A673 (cell line): ENCODE data around the gene ICAM4. TPM values are rescaled to one million over a fixed set of nuclear protein-coding genes. Genes with fewer than 3 reads are reported as not detected.

Experiments
- BruUV-seq: library from RNA; stranded (reverse); fragments of 400-500 nt; replicated peaks from 2 replicates; lab custom pipeline; 2021; lab: Mats Ljungman, UMichigan
- CTCF ChIA-PET: fragments of 300-600 bp; sonication (Branson Sonifier 250); formaldehyde crosslinking; loops from one replicate; lab custom pipeline; 2022; ENCODE audit warnings: antibody characterized with exemption; lab: Charles Lee
- POLR2A ChIA-PET: fragments of 300-600 bp; sonication (Branson Sonifier 250); formaldehyde crosslinking; loops from one replicate; lab custom pipeline; 2022; ENCODE audit warnings: antibody characterized with exemption; ENCODE audit not compliant: low non-redundant PET; lab: Charles Lee
- DNase-seq: peaks from one replicate; pipeline ENCODE4 v3.0.0-alpha.2; 2015; ENCODE audit warnings: low spot score
- H3K27ac ChIP-seq: fragments of 200-600 bp; sonication (generic); 2 replicates; pipeline ENCODE4 v1.5.1; 2016; ENCODE audit warnings: mixed run types, low read depth, mild to moderate bottlenecking, mixed read lengths, antibody characterized with exemption, low read length; ENCODE audit not compliant: poor library complexity, severe bottlenecking
- H3K27me3 ChIP-seq: fragments of 200-600 bp; sonication (generic); replicated peaks from 2 replicates; pipeline ENCODE4 v1.6.1; 2017; ENCODE audit warnings: mixed run types, low read depth, mild to moderate bottlenecking, mixed read lengths, antibody characterized with exemption, low read length; ENCODE audit not compliant: insufficient read depth, poor library complexity
- H3K36me3 ChIP-seq: fragments of 200-600 bp; sonication (generic); 2 replicates; pipeline ENCODE4 v1.6.1; 2016; ENCODE audit warnings: mixed run types, mild to moderate bottlenecking, mixed read lengths, antibody characterized with exemption, low read length; ENCODE audit not compliant: insufficient read depth, poor library complexity, severe bottlenecking
- H3K4me1 ChIP-seq: fragments of 200-600 bp; sonication (generic); 2 replicates; pipeline ENCODE4 v1.6.1; 2017; ENCODE audit warnings: mixed run types, mild to moderate bottlenecking, mixed read lengths, antibody characterized with exemption, low read length; ENCODE audit not compliant: insufficient read depth, poor library complexity, severe bottlenecking
- H3K4me3 ChIP-seq: fragments of 200-600 bp; sonication (generic); 2 replicates; pipeline ENCODE4 v1.5.1; 2016; ENCODE audit warnings: low read depth, mixed run types, mild to moderate bottlenecking, mixed read lengths, low read length; ENCODE audit not compliant: poor library complexity, severe bottlenecking
- H3K9me3 ChIP-seq: fragments of 200-600 bp; sonication (generic); 2 replicates; pipeline ENCODE4 v1.6.1; 2016; ENCODE audit warnings: mixed run types, low read depth, mild to moderate bottlenecking, mixed read lengths, antibody characterized with exemption, low read length; ENCODE audit not compliant: poor library complexity, severe bottlenecking
- CTCF ChIP-seq: fragments of 300-800, 200-600 bp; sonication (generic); conservative IDR thresholded peaks from 2 replicates; pipeline ENCODE4 v1.5.1; 2017; ENCODE audit warnings: low read depth, mild to moderate bottlenecking, antibody characterized with exemption, low read length, moderate library complexity, mixed read lengths
- EZH2 ChIP-seq: fragments of 200-600 bp; sonication (generic); IDR thresholded peaks from 2 replicates; pipeline ENCODE4 v1.6.1; 2017; ENCODE audit warnings: borderline replicate concordance, low read depth, mild to moderate bottlenecking, mixed read lengths, antibody characterized with exemption, low read length; ENCODE audit not compliant: poor library complexity, severe bottlenecking
- intact Hi-C: fragments of 100-400 bp; cut with micrococcal nuclease; formaldehyde crosslinking; loops from one replicate; pipeline ENCODE4 v1.10.0; 2022; ENCODE audit not compliant: unreplicated experiment
- total RNA-seq: library from RNA; stranded (reverse); gene quantifications from 2 replicates; pipeline ENCODE4 v1.2.3, GENCODE V29; 2021

The ICAM4 gene
- total RNA-seq, 1 experiment from 2014 or later = 0.58 TPM

GRCh38 chr19:10306327-10306726, 19.6 kb downstream of the ICAM4 start:
- CTCF ChIA-PET = no interaction called here
- no peak overlapping the region for H3K27ac ChIP-seq
- H3K36me3 ChIP-seq = no peaks in the 10 kb centered on the region
- H3K4me1 ChIP-seq = peaks cover 6% of the 10 kb centered on the region
- no peaks in the 10 kb centered on the region for H3K27me3 ChIP-seq
- DNase-seq = no peak
- H3K4me3 ChIP-seq = no peak overlapping the region
- TF ChIP-seq EZH2 (no peak), CTCF (no peak)
- no peaks in the 10 kb centered on the region for H3K9me3 ChIP-seq
- POLR2A ChIA-PET = interaction anchor here (0.6 kb wide), 1 partner anchor 17 kb away, joined by 3 read pairs; no protein-coding TSS in a partner anchor
- no TSS peak for BruUV-seq
- intact Hi-C loops = no loop called here

GRCh38 chr19:10309423-10309822, 22.7 kb downstream of the ICAM4 start, which contains the start of gene ZGLP1:
TSS of gene ZGLP1 (minus strand) at chr19:10309815.
- Histone ChIP-seq H3K36me3 (no peaks in the 10 kb centered on the region), H3K9me3 (no peaks in the 10 kb centered on the region), H3K27ac (no peak within 1 kb of the TSS), H3K27me3 (no peaks in the 10 kb centered on the region), H3K4me3 (no peak within 1 kb of the TSS), H3K4me1 (peaks cover 6% of the 10 kb centered on the region)
- POLR2A ChIA-PET = no interaction called here
- TF ChIP-seq EZH2 (no peak), CTCF (no peak)
- intact Hi-C loops = no loop called here
- CTCF ChIA-PET = no interaction called here
- DNase-seq = no peak
- no TSS peak for BruUV-seq

GRCh38 chr19:10315335-10316214, 28.8 kb downstream of the ICAM4 start, which contains the start of gene FDX2:
TSS of gene FDX2 (minus strand) at chr19:10316015. CDS start at chr19:10315996, 19 bp downstream.
- ChIA-PET POLR2A (interaction anchor here (0.8 kb wide), 1 partner anchor 27 kb away, joined by 3 read pairs; no protein-coding TSS in a partner anchor), CTCF (interaction anchor here (0.7 kb wide), 1 partner anchor 56 kb away, joined by 4 read pairs; no protein-coding TSS in a partner anchor)
- Histone ChIP-seq H3K27me3 (no peaks in the 10 kb centered on the region), H3K36me3 (peaks cover 37% of the 10 kb centered on the region), H3K9me3 (no peaks in the 10 kb centered on the region), H3K27ac (peak within 1 kb of the TSS; percentile 68), H3K4me1 (peaks cover 5% of the 10 kb centered on the region), H3K4me3 (peak within 1 kb of the TSS; percentile 75)
- DNase-seq = peak; percentile 90
- intact Hi-C loops = no loop called here
- TF ChIP-seq EZH2 (no peak), CTCF (no peak)
- no TSS peak for BruUV-seq
